ENCODE measurements around the gene CFAP119. TPM values are rescaled to one million over a fixed set of nuclear protein-coding genes. Genes with fewer than 3 reads are reported as not detected.

The CFAP119 gene
- total RNA-seq, 1 donor = 2.9 TPM

- Histone ChIP-seq H3K27ac (ENCODE audit: low read depth, low read length) (no peak overlapping the region), H3K27me3 (ENCODE audit: insufficient read depth, low read length) (no peaks in the 10 kb centered on the region), H2AFZ (ENCODE audit: low read length) (no peak overlapping the region), H3K79me2 (ENCODE audit: insufficient read depth, low read length) (peaks cover 33% of the 10 kb centered on the region), H3K36me3 (ENCODE audit: insufficient read depth, low read length) (peaks cover 33% of the 10 kb centered on the region), H3K9me3 (ENCODE audit: low read depth, low read length) (no peaks in the 10 kb centered on the region), H3K4me1 (ENCODE audit: insufficient read depth, low read length) (peaks cover 14% of the 10 kb centered on the region), H3K4me2 (ENCODE audit: insufficient read depth, low read length) (no peak overlapping the region), H3K4me3 (ENCODE audit: insufficient read depth, low read length) (no peak overlapping the region), H4K20me1 (ENCODE audit: insufficient read depth, low read length) (peaks cover 5% of the 10 kb centered on the region)
- TF ChIP-seq, protein P1, sequence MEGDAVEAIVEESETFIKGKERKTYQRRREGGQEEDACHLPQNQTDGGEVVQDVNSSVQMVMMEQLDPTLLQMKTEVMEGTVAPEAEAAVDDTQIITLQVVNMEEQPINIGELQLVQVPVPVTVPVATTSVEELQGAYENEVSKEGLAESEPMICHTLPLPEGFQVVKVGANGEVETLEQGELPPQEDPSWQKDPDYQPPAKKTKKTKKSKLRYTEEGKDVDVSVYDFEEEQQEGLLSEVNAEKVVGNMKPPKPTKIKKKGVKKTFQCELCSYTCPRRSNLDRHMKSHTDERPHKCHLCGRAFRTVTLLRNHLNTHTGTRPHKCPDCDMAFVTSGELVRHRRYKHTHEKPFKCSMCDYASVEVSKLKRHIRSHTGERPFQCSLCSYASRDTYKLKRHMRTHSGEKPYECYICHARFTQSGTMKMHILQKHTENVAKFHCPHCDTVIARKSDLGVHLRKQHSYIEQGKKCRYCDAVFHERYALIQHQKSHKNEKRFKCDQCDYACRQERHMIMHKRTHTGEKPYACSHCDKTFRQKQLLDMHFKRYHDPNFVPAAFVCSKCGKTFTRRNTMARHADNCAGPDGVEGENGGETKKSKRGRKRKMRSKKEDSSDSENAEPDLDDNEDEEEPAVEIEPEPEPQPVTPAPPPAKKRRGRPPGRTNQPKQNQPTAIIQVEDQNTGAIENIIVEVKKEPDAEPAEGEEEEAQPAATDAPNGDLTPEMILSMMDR (IDR thresholded peaks at IDR 0.05; ENCODE audit: extremely low read depth, low read depth, low read length) = no peak
- peak; percentile 62 for DNase-seq (ENCODE audit: insufficient read length, low spot score, missing footprints)
Measured at GRCh38 chr16:30783280-30784109, 21.6 kb upstream of the CFAP119 start.

DNA sequence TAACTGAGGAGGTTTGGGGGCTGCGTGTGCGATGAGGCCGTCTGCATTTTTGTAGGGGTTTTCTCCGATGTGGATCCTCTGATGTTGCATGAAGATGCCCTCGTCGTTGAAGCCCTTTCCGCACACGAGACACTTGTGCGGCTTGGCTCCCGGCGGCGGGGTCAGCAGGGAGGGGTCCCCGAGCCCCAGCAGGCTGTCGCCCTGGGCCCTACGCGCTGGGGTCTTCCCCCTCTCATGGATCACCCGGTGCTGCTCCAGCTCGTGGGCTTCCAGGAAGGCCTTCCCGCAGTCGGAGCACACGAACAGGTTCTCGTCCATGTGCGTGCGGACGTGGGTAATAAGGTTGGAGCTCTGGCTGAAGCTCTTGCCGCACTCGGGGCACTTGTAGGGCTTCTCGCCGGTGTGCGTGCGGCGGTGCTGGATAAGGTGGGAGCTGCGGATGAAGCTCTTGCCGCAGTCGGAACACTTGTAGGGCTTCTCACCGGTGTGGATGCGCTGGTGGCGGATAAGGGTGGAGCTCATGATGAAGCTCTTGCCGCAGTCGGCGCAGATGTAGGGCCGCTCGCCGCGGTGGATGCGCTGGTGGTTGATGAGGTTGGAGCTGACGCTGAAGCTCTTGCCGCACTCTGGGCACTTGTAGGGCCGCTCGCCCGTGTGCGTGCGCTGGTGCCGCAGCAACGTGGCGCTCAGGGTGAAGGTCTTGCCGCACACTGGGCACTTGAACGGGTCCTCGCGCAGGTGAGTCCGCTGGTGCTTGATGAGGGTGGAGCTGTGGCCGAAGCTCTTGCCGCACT, 20.8 kb upstream of the CFAP119 start:
- TF ChIP-seq, protein P1 (IDR thresholded peaks at IDR 0.05; ENCODE audit: extremely low read depth, low read depth, low read length) = no peak
- Histone ChIP-seq H4K20me1 (ENCODE audit: insufficient read depth, low read length) (peaks cover 5% of the 10 kb centered on the region), H3K9me3 (ENCODE audit: low read depth, low read length) (no peaks in the 10 kb centered on the region), H3K4me1 (ENCODE audit: insufficient read depth, low read length) (peaks cover 11% of the 10 kb centered on the region), H2AFZ (ENCODE audit: low read length) (no peak overlapping the region), H3K79me2 (ENCODE audit: insufficient read depth, low read length) (peaks cover 33% of the 10 kb centered on the region), H3K4me2 (ENCODE audit: insufficient read depth, low read length) (no peak overlapping the region), H3K36me3 (ENCODE audit: insufficient read depth, low read length) (peaks cover 33% of the 10 kb centered on the region), H3K4me3 (ENCODE audit: insufficient read depth, low read length) (no peak overlapping the region), H3K27me3 (ENCODE audit: insufficient read depth, low read length) (no peaks in the 10 kb centered on the region), H3K27ac (ENCODE audit: low read depth, low read length) (no peak overlapping the region)
- peak; percentile 63 for DNase-seq (ENCODE audit: insufficient read length, low spot score, missing footprints)

DNA sequence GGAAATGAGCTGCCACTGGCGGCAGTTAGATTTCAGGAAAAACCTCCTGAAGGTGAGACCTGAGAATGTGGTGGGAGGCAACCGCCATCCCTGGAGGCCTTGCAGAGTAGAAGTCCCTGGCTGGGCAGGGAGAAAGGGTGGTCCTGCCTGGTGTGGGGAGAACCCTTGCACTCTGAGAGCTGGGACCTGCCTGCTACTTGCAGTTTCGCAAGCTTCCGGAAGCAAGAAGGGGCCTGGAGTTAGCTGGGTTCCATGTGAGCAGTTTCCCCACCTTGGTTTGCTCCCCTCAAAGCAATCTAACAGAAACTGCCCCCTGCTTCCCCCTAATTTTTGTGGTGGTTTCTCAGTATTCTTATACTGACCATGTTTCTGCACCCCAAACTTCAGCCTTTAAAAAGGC, 18.7 kb upstream of the CFAP119 start:
- Histone ChIP-seq H3K79me2 (ENCODE audit: insufficient read depth, low read length) (peaks cover 17% of the 10 kb centered on the region), H3K4me1 (ENCODE audit: insufficient read depth, low read length) (peaks cover 8% of the 10 kb centered on the region), H3K27ac (ENCODE audit: low read depth, low read length) (no peak overlapping the region), H2AFZ (ENCODE audit: low read length) (no peak overlapping the region), H3K27me3 (ENCODE audit: insufficient read depth, low read length) (no peaks in the 10 kb centered on the region), H3K4me2 (ENCODE audit: insufficient read depth, low read length) (no peak overlapping the region), H4K20me1 (ENCODE audit: insufficient read depth, low read length) (peaks cover 5% of the 10 kb centered on the region), H3K9me3 (ENCODE audit: low read depth, low read length) (no peaks in the 10 kb centered on the region), H3K4me3 (ENCODE audit: insufficient read depth, low read length) (no peak overlapping the region), H3K36me3 (ENCODE audit: insufficient read depth, low read length) (peaks cover 33% of the 10 kb centered on the region)
- TF ChIP-seq, protein P1 (IDR thresholded peaks at IDR 0.05; ENCODE audit: extremely low read depth, low read depth, low read length) = no peak
- DNase-seq (ENCODE audit: insufficient read length, low spot score, missing footprints) = peak; percentile 65

GRCh38 chr16:30780021-30780420, 18.2 kb upstream of the CFAP119 start:
- Histone ChIP-seq H3K9me3 (ENCODE audit: low read depth, low read length) (no peaks in the 10 kb centered on the region), H3K79me2 (ENCODE audit: insufficient read depth, low read length) (peaks cover 12% of the 10 kb centered on the region), H3K4me1 (ENCODE audit: insufficient read depth, low read length) (peaks cover 9% of the 10 kb centered on the region), H3K4me2 (ENCODE audit: insufficient read depth, low read length) (no peak overlapping the region), H2AFZ (ENCODE audit: low read length) (no peak overlapping the region), H3K36me3 (ENCODE audit: insufficient read depth, low read length) (peaks cover 33% of the 10 kb centered on the region), H3K27ac (ENCODE audit: low read depth, low read length) (no peak overlapping the region), H4K20me1 (ENCODE audit: insufficient read depth, low read length) (peaks cover 1% of the 10 kb centered on the region), H3K4me3 (ENCODE audit: insufficient read depth, low read length) (no peak overlapping the region), H3K27me3 (ENCODE audit: insufficient read depth, low read length) (no peaks in the 10 kb centered on the region)
- TF ChIP-seq, protein P1 (IDR thresholded peaks at IDR 0.05; ENCODE audit: extremely low read depth, low read depth, low read length) = no peak
- DNase-seq (ENCODE audit: insufficient read length, low spot score, missing footprints) = peak; percentile 43
